ENCODE data around the gene SCLY.
"Not testable (repeated sequence)": the region's sequence is repeated elsewhere in the genome, so short reads cannot be mapped to it uniquely, and the experiment has no call there.

SCLY gene

DNA sequence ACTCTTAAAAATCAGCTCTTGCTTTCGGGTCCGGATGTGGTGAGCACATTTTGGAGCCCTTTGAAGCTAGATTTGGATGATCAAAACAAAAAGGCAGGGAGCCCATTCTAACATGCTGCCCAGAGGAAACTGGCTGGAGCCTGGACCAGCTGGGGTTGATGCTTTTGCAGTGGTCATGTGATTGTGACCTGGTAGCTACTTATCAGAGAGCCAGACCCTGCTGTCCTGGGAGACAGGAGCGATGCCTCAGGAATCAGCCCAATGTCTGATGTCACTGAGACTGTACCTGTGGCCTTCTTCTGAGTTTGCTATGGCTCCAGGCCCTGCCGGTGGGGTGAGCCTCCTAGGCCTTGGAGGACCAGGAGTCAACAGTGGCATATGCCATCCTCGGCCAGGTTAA, 18.7 kb upstream of the SCLY start:
- DNase-seq: no peak

- DNase-seq: no peak
These were observed 17.8 kb upstream of the SCLY start for GRCh38 chr2:238042849-238043584.

DNA sequence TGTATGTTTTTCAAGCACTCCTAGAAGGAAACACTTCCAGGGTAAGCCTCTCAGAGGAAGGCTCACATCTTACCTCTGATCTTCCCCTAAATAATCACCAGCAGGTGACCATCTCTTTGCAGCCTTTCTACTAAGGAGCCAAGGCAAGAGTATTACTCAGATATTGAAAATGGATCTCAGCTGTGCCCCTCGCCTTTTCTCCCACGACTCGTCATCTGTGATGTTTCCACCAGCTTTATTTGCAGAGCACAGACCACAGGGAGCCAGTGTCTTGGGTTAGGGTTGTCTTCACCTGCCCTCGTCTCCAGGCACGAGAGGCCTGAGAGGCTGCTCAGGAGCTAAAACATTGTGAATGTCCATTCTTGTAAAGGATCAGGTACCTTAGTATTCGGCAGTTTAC, 16.9 kb upstream of the SCLY start:
- DNase-seq: no peak

DNA sequence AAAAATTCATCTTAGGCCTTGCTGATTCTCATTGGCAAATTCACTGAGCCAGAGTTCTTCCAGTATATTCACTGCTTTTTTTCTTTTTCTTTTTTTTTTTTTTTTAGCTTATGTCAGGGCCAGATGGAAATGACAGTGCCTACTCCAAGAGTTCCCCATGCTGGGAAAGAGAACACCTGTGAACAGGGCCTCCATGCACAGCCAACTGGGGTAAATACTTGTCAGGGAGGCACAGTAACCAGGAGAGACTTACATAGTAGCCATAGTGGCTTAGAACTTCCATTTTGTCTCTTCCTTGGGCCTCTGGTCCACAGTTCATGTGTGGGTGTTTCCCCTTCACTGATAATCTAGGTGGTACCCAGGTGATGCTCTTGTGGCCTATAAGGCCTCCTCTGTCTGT, 15.2 kb upstream of the SCLY start:
- no peak for DNase-seq

DNA sequence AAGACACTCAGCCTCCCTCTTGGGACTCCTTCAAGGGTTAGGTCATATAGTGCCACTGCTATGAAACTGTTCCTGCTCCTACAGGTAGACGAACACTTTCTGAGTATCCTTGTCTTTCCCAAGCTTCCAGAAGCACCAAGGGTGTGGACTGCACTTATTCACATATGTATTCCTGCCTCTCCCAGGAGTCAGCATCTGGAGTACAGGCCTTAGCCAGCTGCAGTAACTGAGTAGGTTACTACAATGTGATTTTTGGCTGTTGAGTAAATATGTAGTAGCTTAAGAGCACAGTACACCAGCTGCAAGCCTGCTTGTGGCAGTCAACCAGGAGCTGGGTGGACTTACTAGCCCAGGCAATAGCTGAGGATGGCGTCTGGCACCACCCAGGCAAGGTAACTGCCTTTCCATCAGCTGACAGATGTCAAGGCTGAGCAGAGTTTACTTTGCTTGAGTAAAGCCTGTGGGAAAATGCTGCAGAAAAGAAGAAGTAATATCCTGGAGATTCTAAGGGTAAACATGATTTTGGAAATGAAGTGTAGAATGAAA, 14.0 kb upstream of the SCLY start:
- DNase-seq: no peak

DNA sequence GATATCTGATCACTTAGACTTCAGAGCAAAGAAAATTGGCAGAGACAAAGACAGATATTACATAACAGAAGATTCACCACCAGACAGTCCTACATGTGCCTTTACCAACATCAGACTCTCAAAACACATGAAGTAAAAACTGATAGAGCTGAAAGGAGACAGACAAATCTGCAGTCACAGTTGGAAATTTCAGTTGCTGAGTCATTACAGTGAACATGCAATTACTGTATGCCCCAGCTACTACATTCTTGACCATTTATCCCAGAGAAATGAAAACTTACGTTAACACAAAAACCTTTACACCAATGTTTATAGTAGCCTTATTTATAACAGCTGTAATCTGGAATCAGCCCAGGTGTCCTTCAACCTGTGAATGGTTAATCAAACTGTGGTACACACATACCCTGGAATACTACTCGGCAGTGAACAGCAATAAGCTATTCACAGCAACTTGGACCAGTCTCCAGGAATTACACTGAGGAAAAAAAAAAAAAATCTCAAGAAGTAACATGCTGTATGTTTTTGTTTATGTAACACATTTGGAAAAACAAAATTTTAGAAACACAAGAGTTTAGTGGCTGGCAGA, 7.5 kb upstream of the SCLY start:
- DNase-seq: no peak

DNA sequence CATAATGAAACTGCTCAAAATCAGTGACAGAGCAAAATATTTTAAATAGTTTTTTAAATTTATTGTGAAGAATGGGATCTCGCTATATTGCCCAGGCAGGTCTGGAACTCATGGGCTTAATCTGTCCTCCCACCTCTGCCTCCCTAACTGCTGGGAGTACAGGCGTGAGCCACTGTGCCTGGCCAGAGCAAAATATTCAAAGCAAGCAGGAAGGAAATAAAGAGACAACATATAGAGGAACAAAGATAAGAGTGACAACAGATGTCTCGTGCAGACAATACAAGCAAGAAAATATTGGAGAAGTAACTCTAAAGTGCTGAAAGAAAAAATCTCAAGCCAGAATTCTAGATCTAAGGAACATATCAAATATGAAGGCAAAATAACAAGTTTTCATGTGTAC, 5.0 kb upstream of the SCLY start:
- DNase-seq: no peak

DNA sequence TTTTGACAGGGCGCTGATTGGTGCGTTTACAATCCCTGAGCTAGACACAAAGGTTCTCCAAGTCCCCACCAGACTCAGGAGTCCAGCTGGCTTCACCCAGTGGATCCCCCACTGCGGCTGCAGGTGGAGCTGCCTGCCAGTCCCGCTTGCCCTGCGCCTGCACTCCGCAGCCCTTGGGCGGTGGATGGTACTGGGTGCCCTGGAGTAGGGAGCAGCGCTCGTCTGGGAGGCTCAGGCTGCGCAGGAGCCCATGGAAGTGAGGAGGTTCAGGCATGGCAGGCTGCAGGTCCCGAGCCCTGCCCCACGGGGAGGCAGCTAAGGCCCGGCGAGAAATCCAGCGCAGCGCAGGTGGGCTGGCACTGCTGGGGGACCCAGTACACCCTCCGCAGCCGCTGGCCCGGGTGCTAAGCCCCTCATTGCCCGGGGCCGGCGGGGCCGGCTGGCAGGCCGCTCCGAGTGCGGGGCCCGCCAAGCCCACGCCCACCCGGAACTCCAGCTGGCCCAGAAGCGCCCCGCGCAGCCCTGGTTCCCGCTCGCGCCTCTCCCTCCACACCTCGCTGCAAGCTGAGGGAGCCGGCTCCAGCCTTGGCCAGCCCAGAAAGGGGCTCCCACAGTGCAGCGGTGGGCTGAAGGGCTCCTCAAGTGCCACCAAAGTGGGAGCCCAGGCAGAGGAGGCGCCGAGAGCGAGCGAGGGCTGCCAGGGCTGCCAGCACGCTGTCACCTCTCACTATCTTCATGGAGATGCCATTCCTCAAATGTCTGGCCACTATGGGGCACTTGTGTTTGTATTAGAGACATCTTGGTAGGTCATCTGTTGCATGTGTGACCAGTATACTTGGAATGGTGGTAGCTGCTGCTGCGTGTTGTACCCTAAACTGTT, 2.9 kb upstream of the SCLY start:
- DNase-seq: not testable (repeated sequence)

DNA sequence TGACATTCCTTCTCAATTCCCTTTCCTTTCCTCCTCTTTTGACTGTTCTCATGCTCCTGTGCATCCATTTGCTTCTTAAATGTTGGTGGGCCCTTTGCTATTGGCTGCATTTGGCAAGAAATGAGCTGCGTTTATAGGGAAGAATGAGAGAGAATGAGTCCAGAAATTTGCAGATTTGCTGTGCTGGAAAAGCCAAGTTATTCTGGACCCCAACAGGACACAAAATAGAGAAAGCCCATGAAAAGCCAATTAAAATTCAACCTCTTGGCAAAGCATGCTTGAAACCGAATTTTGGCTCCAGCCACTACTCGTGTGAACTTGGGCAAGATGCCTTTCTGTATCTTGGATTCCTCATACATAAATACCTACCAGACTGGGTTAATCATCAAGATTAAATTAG, 1.3 kb upstream of the SCLY start:
- no peak for DNase-seq

GRCh38 chr2:238060096-238060541, 682 bp upstream of the SCLY start:
- DNase-seq: no peak

DNA sequence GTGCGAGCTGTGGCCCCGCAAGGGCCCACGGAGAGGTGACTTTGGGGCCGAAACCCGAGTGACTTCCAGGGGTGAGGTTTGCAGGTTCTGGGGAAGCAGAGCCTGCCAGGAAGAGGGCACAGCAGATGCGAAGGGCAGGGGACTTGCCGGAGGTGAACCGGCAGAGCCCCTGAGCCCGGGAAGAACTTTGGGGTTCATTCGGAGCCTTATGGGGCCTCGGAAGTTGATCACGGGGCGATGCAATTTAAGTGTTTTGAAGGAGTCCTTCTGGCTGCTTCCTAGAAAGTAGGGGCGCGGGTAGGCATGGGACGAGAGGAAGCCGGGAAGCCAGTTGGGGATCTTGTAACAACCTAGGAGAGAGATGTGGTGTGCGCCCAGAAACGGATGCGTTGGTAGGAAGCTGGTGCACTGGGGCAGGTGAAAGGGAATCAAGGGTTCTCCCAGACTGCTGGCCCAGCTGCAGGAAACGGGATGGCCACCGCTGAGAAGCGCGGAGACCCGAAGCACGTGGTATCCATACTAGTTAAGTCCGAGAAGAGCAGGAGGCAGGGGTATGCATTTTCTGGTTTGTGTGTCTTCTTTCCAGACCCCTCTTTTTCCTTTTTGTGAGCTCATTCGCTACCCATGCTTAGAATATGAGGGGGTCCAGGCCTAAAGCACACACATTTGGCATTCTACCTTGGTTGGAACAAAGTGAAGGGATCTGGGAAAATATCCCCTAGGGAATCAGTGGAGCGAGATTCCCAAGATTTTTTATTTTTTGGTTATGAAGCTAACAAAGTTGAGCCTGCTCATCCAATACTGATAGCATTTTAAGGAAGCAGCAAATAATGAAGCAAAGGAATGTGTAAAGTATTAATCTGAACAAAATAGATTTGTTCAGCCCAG, 758 bp downstream of the SCLY start:
- DNase-seq: no peak

GRCh38 chr2:238063414-238064189, 2.8 kb downstream of the SCLY start:
- no peak for DNase-seq

DNA sequence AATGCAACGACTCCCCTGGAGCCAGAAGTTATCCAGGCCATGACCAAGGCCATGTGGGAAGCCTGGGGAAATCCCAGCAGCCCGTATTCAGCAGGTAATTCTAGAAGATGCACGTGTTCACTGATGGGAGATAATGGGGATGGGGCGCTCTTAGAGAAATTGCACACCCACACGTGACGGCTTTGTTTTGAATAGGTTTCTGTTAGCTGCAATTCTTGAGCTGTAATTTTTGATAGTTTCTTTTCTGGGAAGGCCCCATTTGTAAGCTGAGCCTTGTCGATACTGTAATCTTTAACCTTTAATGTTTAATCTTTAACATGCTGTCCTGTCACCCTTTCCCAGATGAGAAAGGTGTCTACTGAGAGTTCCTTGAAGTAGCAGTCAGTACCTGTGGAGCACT, 3.6 kb downstream of the SCLY start:
- no peak for DNase-seq

- no peak for DNase-seq
These were observed 4.5 kb downstream of the SCLY start for GRCh38 chr2:238065071-238065846.

- DNase-seq: no peak
These were observed 5.4 kb downstream of the SCLY start for GRCh38 chr2:238066218-238066617.

- DNase-seq: not testable (repeated sequence)
These were observed 5.9 kb downstream of the SCLY start for GRCh38 chr2:238066718-238067117.

DNA sequence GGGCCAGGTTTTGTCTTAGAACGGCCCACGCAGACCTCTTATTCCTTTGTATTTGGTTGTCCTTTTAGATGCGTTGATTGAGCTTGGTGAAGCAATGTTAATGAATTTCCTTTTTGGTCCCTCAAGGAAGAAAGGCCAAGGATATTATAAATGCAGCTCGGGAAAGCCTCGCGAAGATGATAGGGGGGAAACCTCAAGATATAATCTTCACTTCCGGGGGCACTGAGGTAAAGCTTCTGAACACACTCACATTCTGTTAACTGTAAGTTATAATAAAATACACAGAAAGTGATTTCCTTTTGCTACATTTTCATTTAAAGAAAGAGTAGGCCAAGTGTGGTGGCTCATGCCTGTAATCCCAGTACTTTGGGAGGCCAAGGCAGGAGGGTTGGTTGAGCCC, 7.1 kb downstream of the SCLY start:
- DNase-seq: no peak

- DNase-seq: peak; percentile 45
These were observed 8.4 kb downstream of the SCLY start for GRCh38 chr2:238069021-238069709.

- no peak for DNase-seq
These were observed 9.1 kb downstream of the SCLY start for GRCh38 chr2:238069877-238070276.

DNA sequence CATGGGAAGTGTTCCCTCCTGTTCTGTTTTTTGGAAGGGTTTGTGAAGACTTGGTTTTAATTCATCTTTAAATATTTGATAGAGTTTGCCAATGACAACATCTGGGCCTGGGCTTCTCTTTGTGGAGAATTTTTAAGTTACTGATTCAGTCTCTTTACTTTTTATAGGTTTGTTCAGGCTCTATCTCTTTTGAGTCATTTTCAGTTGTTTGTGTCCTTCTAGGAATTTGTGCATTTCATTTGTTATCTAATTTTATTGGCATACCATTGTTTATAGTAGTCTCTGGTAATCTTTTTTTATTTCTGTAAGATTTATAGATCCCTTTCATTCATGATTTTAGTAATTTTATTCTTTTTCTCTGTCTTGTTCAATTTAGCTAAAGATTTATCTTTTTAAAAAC, 14.6 kb downstream of the SCLY start:
- no peak for DNase-seq

Data from CD4-positive, alpha-beta T cell treated with Interleukin-17A for 1 hour (primary cell).